ENCODE results near the gene PFN3. TPM values are rescaled to one million over a fixed set of nuclear protein-coding genes. Genes with fewer than 3 reads are reported as not detected.

PFN3 gene
- total and polyA plus RNA-seq, 4 donors, result 0.32 to 1.00 TPM; not detected in 2

DNA sequence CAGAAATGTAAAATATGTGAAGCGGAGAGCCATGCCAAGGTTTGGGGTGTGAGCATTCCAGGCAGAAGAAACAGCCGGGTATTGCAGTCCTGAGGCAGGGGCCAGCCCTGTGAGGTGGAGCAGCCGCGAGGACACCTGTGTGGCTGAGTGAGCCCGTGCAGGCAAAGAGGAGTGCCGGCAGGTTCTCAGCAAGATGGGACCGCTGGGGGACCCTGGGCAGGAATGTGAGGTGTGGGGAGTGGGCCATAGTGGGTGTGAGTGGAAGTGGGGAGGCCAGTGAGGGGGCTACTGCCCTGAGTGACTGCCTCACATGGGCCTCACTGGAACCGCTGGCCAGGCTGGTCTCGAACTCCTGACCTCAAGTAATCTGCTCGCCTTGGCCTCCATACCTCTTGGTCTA is 38.0 kb upstream of the PFN3 start:
- no peaks in the 10 kb centered on the region for H3K4me1 ChIP-seq (ENCODE audit: control insufficient read depth, insufficient read depth, low read length)
- no peaks in the 10 kb centered on the region for H3K9me3 ChIP-seq (ENCODE audit: control insufficient read depth, insufficient read depth, low read length)
- no peaks in the 10 kb centered on the region for H3K27me3 ChIP-seq (ENCODE audit: control insufficient read depth, insufficient read depth, low read length)
- H3K27ac ChIP-seq (ENCODE audit: low read depth, low read length), result no peak overlapping the region
- no peak for DNase-seq (ENCODE audit: low read depth in 4 of 6, low spot score in 6 of 6)
- WGBS (ENCODE audit: insufficient coverage), result 96% methylated on average over 9 of the region's 10 CpGs
- H3K36me3 ChIP-seq (ENCODE audit: control insufficient read depth, insufficient read depth, low read length), result peaks cover 87% of the 10 kb centered on the region
- H3K4me3 ChIP-seq (ENCODE audit: low read depth, low read length), result no peak overlapping the region

DNA sequence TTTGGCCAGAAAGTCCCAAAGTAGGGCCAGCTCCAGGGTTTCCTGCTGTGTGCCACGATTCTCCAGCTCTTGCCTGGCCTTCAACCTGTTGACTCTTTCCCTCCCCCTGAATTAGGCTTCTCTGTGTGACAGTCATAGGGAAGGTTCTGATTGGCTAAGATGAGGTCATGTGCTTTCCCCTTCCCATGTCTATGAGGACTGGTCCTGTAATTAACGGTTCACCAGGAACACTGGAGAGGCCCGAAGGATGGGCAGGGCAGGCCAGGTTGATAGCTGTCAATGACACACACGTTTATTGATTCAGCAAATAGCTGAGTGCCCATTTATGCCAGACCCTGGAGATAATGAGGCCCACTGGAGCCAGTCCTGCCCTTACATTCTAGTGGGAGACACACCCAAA is 37.2 kb upstream of the PFN3 start:
- H3K4me1 ChIP-seq (ENCODE audit: control insufficient read depth, insufficient read depth, low read length), result peaks cover 3% of the 10 kb centered on the region
- H3K36me3 ChIP-seq (ENCODE audit: control insufficient read depth, insufficient read depth, low read length), result peaks cover 87% of the 10 kb centered on the region
- no peak for DNase-seq (ENCODE audit: low read depth in 4 of 6, low spot score in 6 of 6)
- no peaks in the 10 kb centered on the region for H3K27me3 ChIP-seq (ENCODE audit: control insufficient read depth, insufficient read depth, low read length)
- H3K9me3 ChIP-seq (ENCODE audit: control insufficient read depth, insufficient read depth, low read length), result no peaks in the 10 kb centered on the region
- 43% methylated on average over 4 of the region's 4 CpGs for WGBS (ENCODE audit: insufficient coverage)
- no peak overlapping the region for H3K27ac ChIP-seq (ENCODE audit: low read depth, low read length)
- no peak overlapping the region for H3K4me3 ChIP-seq (ENCODE audit: low read depth, low read length)

DNA sequence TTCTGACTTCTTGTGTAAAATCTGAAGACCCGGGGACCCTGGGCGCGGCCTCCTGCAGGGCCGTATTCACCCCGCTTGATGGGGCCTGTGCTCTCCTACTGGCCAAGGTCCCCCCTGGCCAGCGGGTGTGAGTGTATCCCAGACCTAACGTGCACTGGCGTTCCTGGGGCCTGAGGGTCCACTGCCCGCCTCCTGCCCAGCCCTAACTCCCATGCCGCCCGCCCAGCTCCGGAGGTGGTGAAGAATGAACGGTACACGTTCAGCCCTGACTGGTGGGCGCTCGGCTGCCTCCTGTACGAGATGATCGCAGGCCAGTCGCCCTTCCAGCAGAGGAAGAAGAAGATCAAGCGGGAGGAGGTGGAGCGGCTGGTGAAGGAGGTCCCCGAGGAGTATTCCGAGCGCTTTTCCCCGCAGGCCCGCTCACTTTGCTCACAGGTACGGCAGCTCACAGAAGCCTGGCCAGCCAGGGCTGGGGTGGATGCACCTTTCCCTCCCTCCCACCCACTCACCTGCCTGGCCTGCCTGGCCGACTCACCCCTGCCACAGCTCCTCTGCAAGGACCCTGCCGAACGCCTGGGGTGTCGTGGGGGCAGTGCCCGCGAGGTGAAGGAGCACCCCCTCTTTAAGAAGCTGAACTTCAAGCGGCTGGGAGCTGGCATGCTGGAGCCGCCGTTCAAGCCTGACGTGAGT is 35.5 kb upstream of the PFN3 start:
- 92% methylated on average over 29 of the region's 37 CpGs for WGBS (ENCODE audit: insufficient coverage)
- H3K27me3 ChIP-seq (ENCODE audit: control insufficient read depth, insufficient read depth, low read length), result no peaks in the 10 kb centered on the region
- H3K27ac ChIP-seq (ENCODE audit: low read depth, low read length), result no peak overlapping the region
- H3K4me1 ChIP-seq (ENCODE audit: control insufficient read depth, insufficient read depth, low read length), result peaks cover 14% of the 10 kb centered on the region
- no peak for DNase-seq (ENCODE audit: low read depth in 4 of 6, low spot score in 6 of 6)
- no peaks in the 10 kb centered on the region for H3K9me3 ChIP-seq (ENCODE audit: control insufficient read depth, insufficient read depth, low read length)
- H3K4me3 ChIP-seq (ENCODE audit: low read depth, low read length), result no peak overlapping the region
- peaks cover 87% of the 10 kb centered on the region for H3K36me3 ChIP-seq (ENCODE audit: control insufficient read depth, insufficient read depth, low read length)

DNA sequence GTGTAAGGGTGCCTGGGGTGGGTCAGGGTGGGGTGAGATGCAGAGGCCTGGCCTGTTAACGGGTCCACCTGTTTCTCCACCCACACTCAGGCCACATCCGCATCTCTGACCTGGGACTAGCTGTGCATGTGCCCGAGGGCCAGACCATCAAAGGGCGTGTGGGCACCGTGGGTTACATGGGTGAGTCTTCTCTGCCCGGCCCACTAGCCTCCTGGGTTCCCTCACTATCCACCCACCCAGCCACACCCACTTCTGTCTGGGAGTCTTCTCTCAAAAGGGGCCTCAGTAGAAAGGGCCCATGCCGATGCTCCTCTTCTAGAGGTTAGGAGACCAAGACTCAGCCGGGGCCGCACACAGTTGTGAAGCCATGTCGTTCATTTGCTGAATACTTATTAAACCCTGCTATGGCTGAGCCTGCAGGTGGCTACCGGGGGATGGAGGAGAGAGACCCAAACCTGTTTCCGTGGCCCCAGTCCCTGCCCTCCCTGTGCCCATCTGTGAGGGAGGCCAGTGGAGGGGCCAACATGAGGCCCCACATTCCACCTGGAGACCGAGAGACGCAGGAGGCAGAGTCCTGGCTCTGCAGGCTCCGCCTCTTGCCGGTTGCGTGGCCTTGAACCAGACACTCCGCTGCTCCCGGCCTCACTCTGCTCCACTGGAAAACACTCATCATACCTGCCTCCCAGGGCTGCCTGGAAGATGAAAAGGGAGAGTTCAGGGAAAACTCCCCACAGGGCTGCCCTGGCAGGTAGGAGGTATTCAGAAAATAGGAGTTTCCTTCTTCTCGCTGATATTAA is 34.7 kb upstream of the PFN3 start:
- WGBS (ENCODE audit: insufficient coverage), result 92% methylated on average over 13 of the region's 20 CpGs
- DNase-seq (ENCODE audit: low read depth in 4 of 6, low spot score in 6 of 6), result no peak
- Histone ChIP-seq H3K9me3 (ENCODE audit: control insufficient read depth, insufficient read depth, low read length) (no peaks in the 10 kb centered on the region), H3K4me1 (ENCODE audit: control insufficient read depth, insufficient read depth, low read length) (peaks cover 14% of the 10 kb centered on the region), H3K27me3 (ENCODE audit: control insufficient read depth, insufficient read depth, low read length) (no peaks in the 10 kb centered on the region), H3K27ac (ENCODE audit: low read depth, low read length) (no peak overlapping the region), H3K4me3 (ENCODE audit: low read depth, low read length) (no peak overlapping the region), H3K36me3 (ENCODE audit: control insufficient read depth, insufficient read depth, low read length) (peaks cover 87% of the 10 kb centered on the region)

DNA sequence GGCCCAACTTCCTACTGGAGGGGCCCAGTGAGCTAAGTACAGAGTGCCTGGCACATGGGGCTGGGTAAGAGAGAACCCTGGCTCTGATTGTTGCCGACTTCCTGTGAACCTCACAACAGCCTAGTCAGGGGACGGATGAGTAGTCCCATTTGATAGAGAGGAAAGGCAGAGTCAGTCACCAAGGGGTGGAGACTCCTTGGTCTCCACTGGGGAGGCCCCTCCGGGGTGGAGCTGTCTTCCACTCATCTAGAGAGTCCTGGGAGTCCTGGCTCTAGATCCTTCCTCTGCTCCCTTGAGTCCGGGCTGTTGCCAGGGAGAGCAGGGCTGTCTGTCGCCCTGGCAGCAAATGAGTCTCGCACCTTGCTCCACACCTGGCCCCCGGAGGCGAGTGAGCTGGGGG is 34.0 kb upstream of the PFN3 start:
- H3K27ac ChIP-seq (ENCODE audit: low read depth, low read length), result no peak overlapping the region
- H3K9me3 ChIP-seq (ENCODE audit: control insufficient read depth, insufficient read depth, low read length), result no peaks in the 10 kb centered on the region
- no peak overlapping the region for H3K4me3 ChIP-seq (ENCODE audit: low read depth, low read length)
- H3K27me3 ChIP-seq (ENCODE audit: control insufficient read depth, insufficient read depth, low read length), result no peaks in the 10 kb centered on the region
- peaks cover 89% of the 10 kb centered on the region for H3K36me3 ChIP-seq (ENCODE audit: control insufficient read depth, insufficient read depth, low read length)
- 94% methylated on average over 8 of the region's 8 CpGs for WGBS (ENCODE audit: insufficient coverage)
- DNase-seq (ENCODE audit: low read depth in 4 of 6, low spot score in 6 of 6), result no peak
- peaks cover 21% of the 10 kb centered on the region for H3K4me1 ChIP-seq (ENCODE audit: control insufficient read depth, insufficient read depth, low read length)

DNA sequence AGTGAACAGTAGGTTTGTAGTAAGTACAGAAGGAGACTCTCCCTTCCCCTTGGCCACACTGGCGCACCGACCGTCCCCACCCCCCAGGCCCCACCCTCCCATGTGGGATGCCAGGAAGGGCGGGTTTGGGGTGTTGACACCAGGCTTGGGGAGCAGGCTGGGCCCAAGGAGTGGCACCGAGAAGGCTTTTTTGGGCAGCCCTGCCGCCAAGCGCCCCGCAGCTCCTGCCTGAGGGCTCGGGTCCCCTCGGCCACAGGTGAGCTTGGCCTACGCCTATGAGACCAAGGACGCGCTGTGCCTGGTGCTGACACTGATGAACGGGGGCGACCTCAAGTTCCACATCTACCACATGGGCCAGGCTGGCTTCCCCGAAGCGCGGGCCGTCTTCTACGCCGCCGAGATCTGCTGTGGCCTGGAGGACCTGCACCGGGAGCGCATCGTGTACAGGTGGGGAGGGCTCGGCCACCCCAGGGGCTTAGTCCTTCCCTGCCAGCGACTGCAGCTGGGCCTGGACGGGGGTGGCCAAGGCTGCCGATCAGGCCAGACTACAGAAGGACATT is 33.3 kb upstream of the PFN3 start:
- Histone ChIP-seq H3K27me3 (ENCODE audit: control insufficient read depth, insufficient read depth, low read length) (no peaks in the 10 kb centered on the region), H3K27ac (ENCODE audit: low read depth, low read length) (no peak overlapping the region), H3K9me3 (ENCODE audit: control insufficient read depth, insufficient read depth, low read length) (no peaks in the 10 kb centered on the region), H3K4me3 (ENCODE audit: low read depth, low read length) (no peak overlapping the region), H3K36me3 (ENCODE audit: control insufficient read depth, insufficient read depth, low read length) (peaks cover 89% of the 10 kb centered on the region), H3K4me1 (ENCODE audit: control insufficient read depth, insufficient read depth, low read length) (peaks cover 28% of the 10 kb centered on the region)
- DNase-seq (ENCODE audit: low read depth in 4 of 6, low spot score in 6 of 6), result no peak
- WGBS (ENCODE audit: insufficient coverage), result 96% methylated on average over 26 of the region's 29 CpGs

DNA sequence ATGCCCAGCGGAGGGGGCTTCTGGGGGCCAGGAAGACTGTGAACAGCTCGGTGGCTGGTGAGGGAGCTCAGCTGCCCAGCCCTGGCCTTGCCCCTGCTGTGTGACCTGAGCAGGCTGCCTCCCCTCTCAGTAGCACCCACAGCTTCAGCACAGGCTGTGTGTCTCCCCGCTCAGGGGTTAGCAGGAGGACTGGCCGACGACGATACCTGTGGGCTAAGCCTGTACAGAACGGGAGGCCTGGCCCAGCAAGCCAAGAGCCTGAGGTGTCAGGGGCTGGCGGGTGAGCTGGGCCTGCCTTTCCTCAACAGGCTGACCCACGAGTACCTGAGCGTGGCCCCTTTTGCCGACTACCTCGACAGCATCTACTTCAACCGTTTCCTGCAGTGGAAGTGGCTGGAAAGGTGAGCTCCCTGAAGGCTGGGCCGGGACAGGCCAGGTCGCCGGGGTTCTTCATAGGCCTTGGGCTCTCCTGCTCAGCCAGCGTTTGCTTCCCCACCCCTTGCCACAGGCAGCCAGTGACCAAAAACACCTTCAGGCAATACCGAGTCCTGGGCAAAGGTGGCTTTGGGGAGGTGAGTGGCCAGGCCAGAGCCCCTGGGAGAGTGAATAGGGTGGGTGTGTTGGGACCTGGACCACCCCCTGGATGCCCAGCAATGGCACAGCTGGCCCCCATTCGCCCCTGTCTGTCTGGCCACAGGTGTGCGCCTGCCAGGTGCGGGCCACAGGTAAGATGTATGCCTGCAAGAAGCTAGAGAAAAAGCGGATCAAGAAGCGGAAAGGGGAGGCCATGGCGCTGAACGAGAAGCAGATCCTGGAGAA is 32.6 kb upstream of the PFN3 start:
- no peaks in the 10 kb centered on the region for H3K27me3 ChIP-seq (ENCODE audit: control insufficient read depth, insufficient read depth, low read length)
- H3K9me3 ChIP-seq (ENCODE audit: control insufficient read depth, insufficient read depth, low read length), result no peaks in the 10 kb centered on the region
- no peak overlapping the region for H3K4me3 ChIP-seq (ENCODE audit: low read depth, low read length)
- no peak for DNase-seq (ENCODE audit: low read depth in 4 of 6, low spot score in 6 of 6)
- H3K36me3 ChIP-seq (ENCODE audit: control insufficient read depth, insufficient read depth, low read length), result peaks cover 87% of the 10 kb centered on the region
- no peak overlapping the region for H3K27ac ChIP-seq (ENCODE audit: low read depth, low read length)
- WGBS (ENCODE audit: insufficient coverage), result 91% methylated on average over 23 of the region's 25 CpGs
- H3K4me1 ChIP-seq (ENCODE audit: control insufficient read depth, insufficient read depth, low read length), result peaks cover 34% of the 10 kb centered on the region

DNA sequence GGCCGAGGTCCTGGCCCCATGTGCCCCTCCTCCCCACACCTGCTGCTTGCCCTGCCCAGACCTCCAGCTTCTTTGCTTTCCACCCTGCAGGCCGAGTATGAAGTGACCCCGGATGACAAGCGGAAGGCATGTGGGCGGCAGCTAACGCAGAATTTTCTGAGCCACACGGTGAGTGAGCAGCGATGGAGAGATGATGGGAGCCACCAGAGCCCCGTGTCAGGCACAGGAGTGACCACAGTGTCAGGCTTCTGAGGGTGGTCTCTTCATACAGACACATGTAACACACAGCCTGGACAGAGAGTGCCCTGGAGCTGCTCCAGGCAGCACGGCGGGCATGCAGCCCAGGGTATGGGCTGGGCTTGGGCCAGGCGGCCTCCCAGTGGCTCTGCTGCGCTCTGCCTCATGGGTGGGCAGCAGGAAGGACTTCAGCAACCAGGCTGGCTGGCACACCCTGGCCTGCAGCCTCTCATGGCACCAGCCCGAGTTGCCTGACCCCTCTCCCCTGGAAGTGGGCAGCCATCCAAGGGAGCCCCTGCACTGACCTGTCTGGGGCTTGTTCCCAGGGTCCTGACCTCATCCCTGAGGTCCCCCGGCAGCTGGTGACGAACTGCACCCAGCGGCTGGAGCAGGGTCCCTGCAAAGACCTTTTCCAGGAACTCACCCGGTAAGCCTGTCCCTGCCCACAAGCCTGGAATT is 31.8 kb upstream of the PFN3 start:
- 76% methylated on average over 17 of the region's 18 CpGs for WGBS (ENCODE audit: insufficient coverage)
- H3K36me3 ChIP-seq (ENCODE audit: control insufficient read depth, insufficient read depth, low read length), result peaks cover 80% of the 10 kb centered on the region
- H3K4me1 ChIP-seq (ENCODE audit: control insufficient read depth, insufficient read depth, low read length), result peaks cover 42% of the 10 kb centered on the region

More for the DNA sequence above, 31.8 kb upstream of the PFN3 start:
- no peak overlapping the region for H3K4me3 ChIP-seq (ENCODE audit: low read depth, low read length)
- H3K27me3 ChIP-seq (ENCODE audit: control insufficient read depth, insufficient read depth, low read length), result no peaks in the 10 kb centered on the region
- H3K27ac ChIP-seq (ENCODE audit: low read depth, low read length), result no peak overlapping the region
- peak in 1 of 6 donors; percentile 43 for DNase-seq (ENCODE audit: low read depth in 4 of 6, low spot score in 6 of 6)
- no peaks in the 10 kb centered on the region for H3K9me3 ChIP-seq (ENCODE audit: control insufficient read depth, insufficient read depth, low read length)

All from spinal cord (tissue), 10 donors.